Measurements from ENCODE around the gene NTM. TPM values are rescaled to one million over a fixed set of nuclear protein-coding genes. Genes with fewer than 3 reads are reported as not detected.

Gene NTM
- total RNA-seq, 1 experiment from 2014 or later, result 16.4 TPM

GRCh38 chr11:131854391-131854790 is 484.0 kb downstream of the NTM start:
- CTCF ChIA-PET, result interaction anchor here (0.6 to 1.6 kb wide), 3 partner anchors 12 to 160 kb away, joined by 3 to 7 read pairs (median 4); no protein-coding TSS in a partner anchor
- Mint-ChIP-seq H3K36me3 (no peaks in the 10 kb centered on the region), H3K27me3 (ENCODE audit: low read depth) (peaks cover 6% of the 10 kb centered on the region; the same call in 1 of the 2 replicates), H3K4me1 (peaks cover 23% of the 10 kb centered on the region), H3K27ac (no peak overlapping the region), H3K9me3 (peaks cover 6% of the 10 kb centered on the region; the same call in 1 of the 2 replicates), H3K4me3 (no peak overlapping the region)
- no peak for ATAC-seq
- no peak for DNase-seq (ENCODE audit: low spot score)
- TF ChIP-seq GABPB1 (CRISPR knock-in tag; IDR thresholded peaks at IDR 0.05) (no peak), MAX (CRISPR knock-in tag; IDR thresholded peaks at IDR 0.05) (no peak), ZNF396 (CRISPR knock-in tag; IDR thresholded peaks at IDR 0.05; ENCODE audit: borderline replicate concordance) (no peak), TCF7 (CRISPR knock-in tag; IDR thresholded peaks at IDR 0.05; ENCODE audit: low read depth) (no peak), NR3C1 (CRISPR knock-in tag; conservative IDR thresholded peaks at IDR 0.05; ENCODE audit: low read depth) (no peak), TP53 (CRISPR knock-in tag; IDR thresholded peaks at IDR 0.05) (no peak), ZNF423 (CRISPR knock-in tag; IDR thresholded peaks at IDR 0.05) (no peak), CBFB (CRISPR knock-in tag; IDR thresholded peaks at IDR 0.05; ENCODE audit: low read depth) (no peak)
- TF ChIP-seq, protein P1, sequence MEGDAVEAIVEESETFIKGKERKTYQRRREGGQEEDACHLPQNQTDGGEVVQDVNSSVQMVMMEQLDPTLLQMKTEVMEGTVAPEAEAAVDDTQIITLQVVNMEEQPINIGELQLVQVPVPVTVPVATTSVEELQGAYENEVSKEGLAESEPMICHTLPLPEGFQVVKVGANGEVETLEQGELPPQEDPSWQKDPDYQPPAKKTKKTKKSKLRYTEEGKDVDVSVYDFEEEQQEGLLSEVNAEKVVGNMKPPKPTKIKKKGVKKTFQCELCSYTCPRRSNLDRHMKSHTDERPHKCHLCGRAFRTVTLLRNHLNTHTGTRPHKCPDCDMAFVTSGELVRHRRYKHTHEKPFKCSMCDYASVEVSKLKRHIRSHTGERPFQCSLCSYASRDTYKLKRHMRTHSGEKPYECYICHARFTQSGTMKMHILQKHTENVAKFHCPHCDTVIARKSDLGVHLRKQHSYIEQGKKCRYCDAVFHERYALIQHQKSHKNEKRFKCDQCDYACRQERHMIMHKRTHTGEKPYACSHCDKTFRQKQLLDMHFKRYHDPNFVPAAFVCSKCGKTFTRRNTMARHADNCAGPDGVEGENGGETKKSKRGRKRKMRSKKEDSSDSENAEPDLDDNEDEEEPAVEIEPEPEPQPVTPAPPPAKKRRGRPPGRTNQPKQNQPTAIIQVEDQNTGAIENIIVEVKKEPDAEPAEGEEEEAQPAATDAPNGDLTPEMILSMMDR (IDR thresholded peaks at IDR 0.05), result no peak
- POLR2A ChIA-PET, result no interaction called here

- no peaks in the 10 kb centered on the region for H3K36me3 Mint-ChIP-seq
- DNase-seq (ENCODE audit: low spot score) (no peak), ATAC-seq (no peak)
- ChIA-PET POLR2A (no interaction called here), CTCF (interaction anchor here (1.0 kb wide), 1 partner anchor 13 kb away, joined by 5 read pairs; no protein-coding TSS in a partner anchor)
- H3K9me3 Mint-ChIP-seq, result peaks cover 6% of the 10 kb centered on the region; the same call in 1 of the 2 replicates
- H3K4me3 Mint-ChIP-seq, result no peak overlapping the region
- H3K27ac Mint-ChIP-seq, result no peak overlapping the region
- H3K4me1 Mint-ChIP-seq, result peaks cover 18% of the 10 kb centered on the region
- H3K27me3 Mint-ChIP-seq (ENCODE audit: low read depth), result peaks cover 6% of the 10 kb centered on the region; the same call in 1 of the 2 replicates
- TF ChIP-seq, protein P2, sequence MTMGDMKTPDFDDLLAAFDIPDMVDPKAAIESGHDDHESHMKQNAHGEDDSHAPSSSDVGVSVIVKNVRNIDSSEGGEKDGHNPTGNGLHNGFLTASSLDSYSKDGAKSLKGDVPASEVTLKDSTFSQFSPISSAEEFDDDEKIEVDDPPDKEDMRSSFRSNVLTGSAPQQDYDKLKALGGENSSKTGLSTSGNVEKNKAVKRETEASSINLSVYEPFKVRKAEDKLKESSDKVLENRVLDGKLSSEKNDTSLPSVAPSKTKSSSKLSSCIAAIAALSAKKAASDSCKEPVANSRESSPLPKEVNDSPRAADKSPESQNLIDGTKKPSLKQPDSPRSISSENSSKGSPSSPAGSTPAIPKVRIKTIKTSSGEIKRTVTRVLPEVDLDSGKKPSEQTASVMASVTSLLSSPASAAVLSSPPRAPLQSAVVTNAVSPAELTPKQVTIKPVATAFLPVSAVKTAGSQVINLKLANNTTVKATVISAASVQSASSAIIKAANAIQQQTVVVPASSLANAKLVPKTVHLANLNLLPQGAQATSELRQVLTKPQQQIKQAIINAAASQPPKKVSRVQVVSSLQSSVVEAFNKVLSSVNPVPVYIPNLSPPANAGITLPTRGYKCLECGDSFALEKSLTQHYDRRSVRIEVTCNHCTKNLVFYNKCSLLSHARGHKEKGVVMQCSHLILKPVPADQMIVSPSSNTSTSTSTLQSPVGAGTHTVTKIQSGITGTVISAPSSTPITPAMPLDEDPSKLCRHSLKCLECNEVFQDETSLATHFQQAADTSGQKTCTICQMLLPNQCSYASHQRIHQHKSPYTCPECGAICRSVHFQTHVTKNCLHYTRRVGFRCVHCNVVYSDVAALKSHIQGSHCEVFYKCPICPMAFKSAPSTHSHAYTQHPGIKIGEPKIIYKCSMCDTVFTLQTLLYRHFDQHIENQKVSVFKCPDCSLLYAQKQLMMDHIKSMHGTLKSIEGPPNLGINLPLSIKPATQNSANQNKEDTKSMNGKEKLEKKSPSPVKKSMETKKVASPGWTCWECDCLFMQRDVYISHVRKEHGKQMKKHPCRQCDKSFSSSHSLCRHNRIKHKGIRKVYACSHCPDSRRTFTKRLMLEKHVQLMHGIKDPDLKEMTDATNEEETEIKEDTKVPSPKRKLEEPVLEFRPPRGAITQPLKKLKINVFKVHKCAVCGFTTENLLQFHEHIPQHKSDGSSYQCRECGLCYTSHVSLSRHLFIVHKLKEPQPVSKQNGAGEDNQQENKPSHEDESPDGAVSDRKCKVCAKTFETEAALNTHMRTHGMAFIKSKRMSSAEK (CRISPR knock-in tag; IDR thresholded peaks at IDR 0.05; ENCODE audit: borderline replicate concordance), result no peak
- TF ChIP-seq SP1 (CRISPR knock-in tag; conservative IDR thresholded peaks at IDR 0.05) (no peak), RORB (CRISPR knock-in tag; IDR thresholded peaks at IDR 0.05) (no peak), ZBTB21 (CRISPR knock-in tag; IDR thresholded peaks at IDR 0.05; ENCODE audit: borderline replicate concordance) (no peak), EMX1 (CRISPR knock-in tag; IDR thresholded peaks at IDR 0.05) (no peak), FOXP4 (CRISPR knock-in tag; IDR thresholded peaks at IDR 0.05) (no peak), ESRRA (CRISPR knock-in tag; IDR thresholded peaks at IDR 0.05; ENCODE audit: borderline replicate concordance) (no peak), PRRX2 (CRISPR knock-in tag; IDR thresholded peaks at IDR 0.05) (no peak), RELA (CRISPR knock-in tag; IDR thresholded peaks at IDR 0.05; ENCODE audit: borderline replicate concordance) (no peak), E2F1 (CRISPR knock-in tag; IDR thresholded peaks at IDR 0.05) (no peak), ETV6 (CRISPR knock-in tag; IDR thresholded peaks at IDR 0.05) (no peak)
- TF ChIP-seq, protein P3, sequence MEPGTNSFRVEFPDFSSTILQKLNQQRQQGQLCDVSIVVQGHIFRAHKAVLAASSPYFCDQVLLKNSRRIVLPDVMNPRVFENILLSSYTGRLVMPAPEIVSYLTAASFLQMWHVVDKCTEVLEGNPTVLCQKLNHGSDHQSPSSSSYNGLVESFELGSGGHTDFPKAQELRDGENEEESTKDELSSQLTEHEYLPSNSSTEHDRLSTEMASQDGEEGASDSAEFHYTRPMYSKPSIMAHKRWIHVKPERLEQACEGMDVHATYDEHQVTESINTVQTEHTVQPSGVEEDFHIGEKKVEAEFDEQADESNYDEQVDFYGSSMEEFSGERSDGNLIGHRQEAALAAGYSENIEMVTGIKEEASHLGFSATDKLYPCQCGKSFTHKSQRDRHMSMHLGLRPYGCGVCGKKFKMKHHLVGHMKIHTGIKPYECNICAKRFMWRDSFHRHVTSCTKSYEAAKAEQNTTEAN (CRISPR knock-in tag; IDR thresholded peaks at IDR 0.05), result no peak
Observed at GRCh38 chr11:131855320-131855719, 484.9 kb downstream of the NTM start.
